GM12878 (cell line): ENCODE data around the gene FAAP100. TPM values are rescaled to one million over a fixed set of nuclear protein-coding genes. Genes with fewer than 3 reads are reported as not detected.

Experiments
- ATAC-seq: fragments of 200-7000 bp; cut with Tn5 transposase; 3 replicates; pipeline ENCODE4 v1.9.1; 2020; ENCODE audit warnings: mild to moderate bottlenecking, moderate library complexity
- BruUV-seq: library from RNA; stranded (reverse); fragments of 400-500 nt; replicated peaks from 2 replicates; lab custom pipeline; 2021; lab: Mats Ljungman, UMichigan
- CTCF ChIA-PET: fragments of 300-600 bp; sonication (Branson Sonifier 250); formaldehyde crosslinking; extraction: SDS; loops from one replicate; lab custom pipeline; 2021; ENCODE audit warnings: inconsistent platforms; lab: Yijun Ruan, JAX
- POLR2A ChIA-PET: fragments of 350-600 bp; formaldehyde crosslinking; extraction: SDS; loops from one replicate; lab custom pipeline; 2021; ENCODE audit warnings: inconsistent platforms; lab: Charles Lee
- RAD21 ChIA-PET: fragments of 300-600 bp; sonication (Branson Sonifier 250); formaldehyde crosslinking; loops from one replicate; lab custom pipeline; 2023; ENCODE audit warnings: antibody characterized with exemption; ENCODE audit not compliant: unreplicated experiment; lab: Charles Lee
- SMC1A ChIA-PET: fragments of 300-600 bp; sonication (Branson Sonifier 250); formaldehyde crosslinking; loops from one replicate; lab custom pipeline; 2023; ENCODE audit not compliant: unreplicated experiment, uncharacterized antibody; lab: Charles Lee
- DNase-seq: peaks from one replicate; pipeline ENCODE4 v3.0.0-alpha.2; 2011; ENCODE audit warnings: low read depth, low spot score
- FAIRE-seq: peaks from 3 replicates; lab custom pipeline; 2011; peaks lifted over from hg19 to GRCh38; lab: Jason Lieb, UNC
- H2AFZ ChIP-seq: 2 replicates; pipeline ENCODE4 v1.6.0; 2011; ENCODE audit warnings: low read depth, low read length, control low read depth; ENCODE audit not compliant: control insufficient read depth
- H3K27ac ChIP-seq: 2 replicates; pipeline ENCODE4 v1.5.1; 2011; ENCODE audit warnings: control low read depth; ENCODE audit not compliant: control insufficient read depth, insufficient read depth
- H3K27me3 ChIP-seq, 2 experiments: replicated peaks in 1 of 2; 2 replicates each; pipeline versions ENCODE4 v1.6.0 to v1.6.1; 2011; ENCODE audit warnings: low read length in 1 of 2; ENCODE audit not compliant: control insufficient read depth in 2 of 2, insufficient read depth in 2 of 2
- H3K36me3 ChIP-seq, 2 experiments: 2 replicates each; pipeline ENCODE4 v1.5.1; 2011; ENCODE audit warnings: low read length in 1 of 2; ENCODE audit not compliant: control insufficient read depth in 2 of 2, insufficient read depth in 2 of 2
- H3K4me1 ChIP-seq: 2 replicates; pipeline ENCODE4 v1.6.1; 2011; ENCODE audit warnings: mild to moderate bottlenecking, low read length, moderate library complexity, mixed read lengths; ENCODE audit not compliant: control insufficient read depth, insufficient read depth
- H3K4me2 ChIP-seq: 2 replicates; pipeline ENCODE4 v1.6.0; 2011; ENCODE audit warnings: control low read depth; ENCODE audit not compliant: control insufficient read depth, insufficient read depth
- H3K4me3 ChIP-seq: fragments of 200-600 bp; sonication (generic); 2 replicates; pipeline ENCODE4 v1.5.1; 2016
- H3K79me2 ChIP-seq: 2 replicates; pipeline ENCODE4 v1.6.0; 2011; ENCODE audit warnings: low read length; ENCODE audit not compliant: control insufficient read depth, insufficient read depth
- H3K9ac ChIP-seq: 2 replicates; pipeline ENCODE4 v1.8.0; 2011; ENCODE audit warnings: low read length, control low read depth, mixed read lengths; ENCODE audit not compliant: control insufficient read depth, insufficient read depth
- H3K9me3 ChIP-seq: replicated peaks from 3 replicates; pipeline ENCODE4 v1.5.1; 2011; ENCODE audit warnings: mild to moderate bottlenecking, low read length; ENCODE audit not compliant: control insufficient read depth, insufficient read depth
- H4K20me1 ChIP-seq: 2 replicates; pipeline ENCODE4 v1.6.0; 2011; ENCODE audit not compliant: control insufficient read depth, insufficient read depth
- CTCF ChIP-seq, 3 experiments: IDR thresholded peaks in 2 of 3; conservative IDR thresholded peaks in 1 of 3; 2 replicates each; pipeline ENCODE4 v1.5.1; 2011; ENCODE audit warnings: low read depth in 3 of 3, low read length in 3 of 3, mild to moderate bottlenecking in 3 of 3, control low read depth in 2 of 3, moderate library complexity in 2 of 3, inconsistent platforms in 1 of 3, mixed read lengths in 1 of 3; ENCODE audit not compliant: control insufficient read depth in 2 of 3, insufficient read depth in 1 of 3; ENCODE audit errors: extremely low read depth in 1 of 3
- GABPA ChIP-seq: IDR thresholded peaks from 2 replicates; pipeline ENCODE4 v1.6.1; 2014; ENCODE audit warnings: antibody characterized with exemption, low read depth, mild to moderate bottlenecking, inconsistent platforms
- GATAD2B ChIP-seq: fragments of 450-650 bp; conservative IDR thresholded peaks from 2 replicates; pipeline ENCODE4 v1.6.1; 2017; ENCODE audit warnings: low read depth, mild to moderate bottlenecking, moderate library complexity
- MAX ChIP-seq: IDR thresholded peaks from 2 replicates; pipeline ENCODE4 v1.6.1; 2012; ENCODE audit warnings: low read depth, low read length, improper control_type of control experiment
- POLR2A ChIP-seq: IDR thresholded peaks from 2 replicates; pipeline ENCODE4 v1.6.1; 2011; ENCODE audit warnings: low read depth, mild to moderate bottlenecking, low read length
- RB1 ChIP-seq: fragments of 450-650 bp; formaldehyde crosslinking; IDR thresholded peaks from 2 replicates; pipeline ENCODE4 v1.6.1; 2017; ENCODE audit warnings: mild to moderate bottlenecking, borderline replicate concordance
- RCOR1 ChIP-seq: conservative IDR thresholded peaks from 2 replicates; pipeline ENCODE4 v1.6.1; 2012; ENCODE audit warnings: low read depth, low read length, improper control_type of control experiment
- SMARCA5 ChIP-seq: fragments of 450-650 bp; IDR thresholded peaks from 2 replicates; pipeline ENCODE4 v1.6.1; 2017; ENCODE audit warnings: mild to moderate bottlenecking
- SP1 ChIP-seq: IDR thresholded peaks from one replicate; pipeline ENCODE4 v1.6.1; 2011; ENCODE audit warnings: low read depth, low read length
- ZBTB40 ChIP-seq: fragments of 450-650 bp; IDR thresholded peaks from 2 replicates; pipeline ENCODE4 v1.6.1; 2016; ENCODE audit warnings: mild to moderate bottlenecking, moderate library complexity, borderline replicate concordance
- ZNF687 ChIP-seq: fragments of 450-650 bp; IDR thresholded peaks from 2 replicates; pipeline ENCODE4 v1.6.1; 2017; ENCODE audit warnings: mild to moderate bottlenecking, moderate library complexity
- WGBS: methylation state at CpG from one replicate; pipeline ENCODE4 v1.1.6; 2016; ENCODE audit warnings: low lambda C conversion rate; ENCODE audit not compliant: insufficient replicate concordance, insufficient coverage; ENCODE audit errors: missing lambda C conversion rate; 5-methylcytosine and 5-hydroxymethylcytosine counted together
- in situ Hi-C: fragments of 300-500 bp; cut with MboI; formaldehyde crosslinking; loops from 9 replicates; pipeline ENCODE4 v1.14.3; 2018; ENCODE audit warnings: mixed read lengths
- intact Hi-C: fragments of 100-400 bp; cut with micrococcal nuclease; formaldehyde crosslinking; loops from one replicate; pipeline ENCODE4 v1.14.2; 2022; ENCODE audit not compliant: unreplicated experiment
- polyA plus RNA-seq, 11 experiments: library from polyadenylated mRNA; depleted of rRNA in 4 of 11; unstranded in 6 of 11; stranded (reverse) in 5 of 11; fragments of >200 nt; fragmentation: Nextera tagmentation in 4 of 11; fragmentation: Illumina TruSeq in 1 of 11; extraction: Ambion mirVana in 4 of 11; extraction: Trizol in 1 of 11; gene quantifications; 1 replicate in 1 of 11; 2 replicates in 10 of 11; pipeline versions ENCODE4 v1.2.1 to v1.2.3, GENCODE V29; 2011 to 2016; ENCODE audit warnings: inconsistent platforms in 2 of 11, missing spikeins in 2 of 11, low read depth in 1 of 11
- total RNA-seq, 4 experiments: library from RNA; depleted of rRNA in 3 of 4; stranded (reverse); fragments of >200 nt in 3 of 4; fragmentation: Illumina TruSeq in 1 of 4; extraction: Trizol in 1 of 4; gene quantifications; 2 replicates each; pipeline versions ENCODE4 v1.2.1 to v1.2.3, GENCODE V29; 2013 to 2021

FAAP100 gene
- total and polyA plus RNA-seq, 10 of the 15 experiments (the other 5 are each of a cell fraction or from before 2014, with no cell fraction given) = 0.11 to 46.2 (median 17.1) TPM

- POLR2A ChIA-PET = interaction anchor here (0.5 to 2.8 kb wide), 4 partner anchors 10 to 81 kb away, joined by 3 to 34 read pairs (median 10); partner anchors contain the start of gene FAAP100
- H3K27me3 ChIP-seq = no peaks in the 10 kb centered on the region
- TF ChIP-seq SMARCA5 = peak; percentile 70
- peak; percentile 45; the same call in 1 of the 2 replicates for TF ChIP-seq RB1
- TF ChIP-seq RCOR1 = 0 out of 2 replicates have a peak, but pooled peaks have one; percentile 80
- peak; percentile 68 for TF ChIP-seq POLR2A
- TF ChIP-seq ZNF687 = no peak; the same call in none of the 2 replicates
- peak; percentile 48; the same call in 1 of the 2 replicates for TF ChIP-seq MAX
- TF ChIP-seq SP1 = no peak
- no peak for TF ChIP-seq ZBTB40
- TF ChIP-seq GABPA = no peak
- peak; percentile 50 to 64 (median 61) for TF ChIP-seq CTCF (IDR thresholded peaks at IDR 0.05 in 2 of 3, conservative IDR thresholded peaks at IDR 0.05 in 1 of 3; ENCODE audit: control insufficient read depth in 2 of 3, extremely low read depth in 1 of 3, insufficient read depth in 1 of 3, low read depth in 3 of 3, low read length in 3 of 3)
- peak; percentile 92 for TF ChIP-seq GATAD2B
Observed at GRCh38 chr17:81519284-81520020, 32.7 kb downstream of the FAAP100 start.

More at GRCh38 chr17:81519284-81520020, 32.7 kb downstream of the FAAP100 start:
- WGBS = 1% methylated on average over 60 of the region's 61 CpGs
- Histone ChIP-seq H4K20me1 (no peaks in the 10 kb centered on the region), H3K4me3 (peak overlapping the region; percentile 72), H3K27ac (peak overlapping the region; percentile 100), H3K36me3 (no peaks in the 10 kb centered on the region; a peak in 1 of 4 replicates), H3K4me1 (peaks cover 33% of the 10 kb centered on the region), H3K79me2 (peaks cover 46% of the 10 kb centered on the region), H3K4me2 (peak overlapping the region; percentile 97), H3K9ac (peak overlapping the region; percentile 78), H3K9me3 (no peaks in the 10 kb centered on the region), H2AFZ (peak overlapping the region; percentile 68)
- ChIA-PET RAD21 (interaction anchor here (0.8 to 7.6 kb wide), 5 partner anchors 9 to 81 kb away, joined by 3 to 44 read pairs (median 4); partner anchors contain the start of gene FAAP100), CTCF (interaction anchor here (1.6 to 5.5 kb wide), 6 partner anchors 19 to 81 kb away, joined by 4 to 47 read pairs (median 11); no protein-coding TSS in a partner anchor), SMC1A (interaction anchor here (0.5 to 3.2 kb wide), 7 partner anchors 13 to 228 kb away, joined by 3 to 15 read pairs (median 3); partner anchors contain the start of gene FAAP100)
- no peak for DNase-seq
- peak; percentile 39 for ATAC-seq
- intact Hi-C loops (loop anchor here (5.0 to 10.0 kb wide), 2 partner anchors 83 to 265 kb away; no protein-coding TSS in a partner anchor), in situ Hi-C loops (no loop called here)
- BruUV-seq = no TSS peak
- FAIRE-seq = no peak
